Stimulated activated CD4-positive, alpha-beta T cell treated with anti-CD3 and anti-CD28 coated beads, Interleukin-1b, Interleukin-23, amount 100 ng/mL, for 24 hours (primary cell): ENCODE results near the gene OPN1MW.
"Not testable (repeated sequence)": the region's sequence is repeated elsewhere in the genome, so short reads cannot be mapped to it uniquely, and the experiment has no call there.

Experiments used
- DNase-seq, 4 experiments: peaks; one replicate each; pipeline ENCODE4 v3.0.0-alpha.2; 2020; ENCODE audit warnings: low read depth in 4 of 4, low spot score in 1 of 4

OPN1MW gene

DNA sequence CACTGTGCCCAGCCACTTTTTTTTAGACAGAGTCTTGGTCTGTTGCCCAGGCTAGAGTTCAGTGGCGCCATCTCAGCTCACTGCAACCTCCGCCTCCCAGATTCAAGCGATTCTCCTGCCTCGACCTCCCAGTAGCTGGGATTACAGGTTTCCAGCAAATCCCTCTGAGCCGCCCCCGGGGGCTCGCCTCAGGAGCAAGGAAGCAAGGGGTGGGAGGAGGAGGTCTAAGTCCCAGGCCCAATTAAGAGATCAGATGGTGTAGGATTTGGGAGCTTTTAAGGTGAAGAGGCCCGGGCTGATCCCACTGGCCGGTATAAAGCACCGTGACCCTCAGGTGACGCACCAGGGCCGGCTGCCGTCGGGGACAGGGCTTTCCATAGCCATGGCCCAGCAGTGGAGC is at the start of gene OPN1MW:
OPN1MW (plus strand) TSS at position 301 of the 400 bp plus-strand sequence; CDS start at position 383, 82 bp downstream.
- DNase-seq, result not testable (repeated sequence)

DNA sequence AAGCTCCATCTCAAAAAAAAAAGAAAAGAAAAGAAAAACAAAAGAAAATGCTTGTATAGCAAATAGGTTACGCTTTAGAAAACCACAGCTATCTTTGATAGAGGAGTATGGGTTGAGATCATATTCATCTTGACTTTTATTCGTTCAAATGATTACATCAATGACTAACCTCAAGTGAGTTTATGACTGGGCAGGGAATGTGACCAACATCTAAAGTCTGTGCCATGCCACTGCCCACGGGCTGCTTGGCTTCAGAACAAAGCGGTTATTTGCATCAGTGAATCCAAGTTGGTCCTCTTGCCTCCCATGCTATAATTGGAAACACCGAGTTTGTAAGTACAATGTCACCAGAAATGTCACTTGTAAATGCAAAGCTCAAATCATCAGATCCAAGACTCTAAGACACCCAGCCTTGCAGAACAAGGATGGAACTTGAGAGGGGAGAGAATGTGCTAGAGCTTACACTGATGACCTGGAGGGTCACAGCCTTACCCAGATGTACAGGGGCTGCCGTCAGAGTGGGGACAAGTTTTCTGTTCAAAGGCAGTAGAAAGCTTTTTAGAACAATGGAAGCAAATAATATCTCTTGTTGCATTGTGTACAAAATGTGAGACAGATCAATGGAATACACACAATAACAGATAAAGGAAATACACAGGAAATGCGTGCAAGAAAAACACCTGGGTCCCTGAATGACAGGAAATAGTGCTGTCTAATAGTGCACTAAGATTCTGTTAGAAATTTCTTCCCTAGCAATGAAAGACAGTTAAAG is 46.8 kb upstream of the OPN1MW start:
- no peak for DNase-seq

DNA sequence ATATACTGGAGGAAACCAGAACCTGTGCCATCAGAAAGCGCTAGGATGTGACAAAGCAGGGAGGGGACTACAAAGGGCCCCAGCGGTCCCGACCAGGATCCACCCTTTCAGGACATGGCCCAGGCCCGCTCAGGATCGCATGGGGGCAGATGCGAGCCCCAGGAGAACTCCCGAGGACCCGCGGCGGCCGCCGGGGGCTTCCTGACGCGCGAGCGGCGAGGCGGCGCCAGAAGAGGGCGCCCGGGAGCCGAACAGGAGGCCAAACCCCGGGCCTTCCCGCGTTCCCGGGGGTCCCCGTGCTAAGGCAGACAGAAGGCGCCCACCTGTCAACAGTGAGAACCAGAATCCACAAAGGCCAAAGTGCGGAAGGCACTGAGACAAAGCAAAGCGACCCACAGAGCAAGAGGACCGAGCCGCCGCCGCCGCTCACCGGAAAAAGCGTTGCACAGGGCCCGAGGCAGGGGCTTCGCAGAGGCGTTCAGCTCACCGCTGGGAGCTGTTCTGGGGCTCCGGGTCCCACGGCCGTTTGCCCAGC is 45.7 kb upstream of the OPN1MW start:
- peak; percentile 24 to 47 (median 34) for DNase-seq

DNA sequence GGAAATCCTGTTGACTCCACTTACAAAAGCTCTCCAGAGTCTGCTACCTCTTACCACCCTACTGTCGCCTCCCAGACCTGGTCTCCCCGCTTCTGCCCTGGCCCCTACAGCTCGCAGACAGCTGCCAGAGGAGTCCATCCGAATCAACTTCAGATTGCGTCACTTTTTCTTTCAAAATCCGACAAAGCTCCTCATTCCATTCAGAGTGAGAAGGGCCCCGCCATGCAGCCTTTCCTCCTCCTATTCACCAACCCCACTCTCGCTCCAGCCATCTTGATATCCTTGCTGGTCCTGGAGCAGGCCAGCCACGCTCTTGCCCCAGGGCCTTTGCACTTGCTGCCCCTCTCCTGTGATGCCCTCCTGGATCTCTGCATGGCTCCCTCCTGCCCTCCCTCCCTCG is 43.5 kb upstream of the OPN1MW start:
- no peak for DNase-seq

DNA sequence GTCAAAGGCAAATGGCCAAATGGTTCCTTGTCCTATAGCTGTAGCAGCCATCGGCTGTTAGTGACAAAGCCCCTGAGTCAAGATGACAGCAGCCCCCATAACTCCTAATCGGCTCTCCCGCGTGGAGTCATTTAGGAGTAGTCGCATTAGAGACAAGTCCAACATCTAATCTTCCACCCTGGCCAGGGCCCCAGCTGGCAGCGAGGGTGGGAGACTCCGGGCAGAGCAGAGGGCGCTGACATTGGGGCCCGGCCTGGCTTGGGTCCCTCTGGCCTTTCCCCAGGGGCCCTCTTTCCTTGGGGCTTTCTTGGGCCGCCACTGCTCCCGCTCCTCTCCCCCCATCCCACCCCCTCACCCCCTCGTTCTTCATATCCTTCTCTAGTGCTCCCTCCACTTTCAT is 42.2 kb upstream of the OPN1MW start:
- DNase-seq, result no peak

DNA sequence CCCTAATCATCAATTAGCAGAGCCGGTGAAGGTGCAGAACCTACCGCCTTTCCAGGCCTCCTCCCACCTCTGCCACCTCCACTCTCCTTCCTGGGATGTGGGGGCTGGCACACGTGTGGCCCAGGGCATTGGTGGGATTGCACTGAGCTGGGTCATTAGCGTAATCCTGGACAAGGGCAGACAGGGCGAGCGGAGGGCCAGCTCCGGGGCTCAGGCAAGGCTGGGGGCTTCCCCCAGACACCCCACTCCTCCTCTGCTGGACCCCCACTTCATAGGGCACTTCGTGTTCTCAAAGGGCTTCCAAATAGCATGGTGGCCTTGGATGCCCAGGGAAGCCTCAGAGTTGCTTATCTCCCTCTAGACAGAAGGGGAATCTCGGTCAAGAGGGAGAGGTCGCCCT is 41.7 kb upstream of the OPN1MW start:
- no peak for DNase-seq

DNA sequence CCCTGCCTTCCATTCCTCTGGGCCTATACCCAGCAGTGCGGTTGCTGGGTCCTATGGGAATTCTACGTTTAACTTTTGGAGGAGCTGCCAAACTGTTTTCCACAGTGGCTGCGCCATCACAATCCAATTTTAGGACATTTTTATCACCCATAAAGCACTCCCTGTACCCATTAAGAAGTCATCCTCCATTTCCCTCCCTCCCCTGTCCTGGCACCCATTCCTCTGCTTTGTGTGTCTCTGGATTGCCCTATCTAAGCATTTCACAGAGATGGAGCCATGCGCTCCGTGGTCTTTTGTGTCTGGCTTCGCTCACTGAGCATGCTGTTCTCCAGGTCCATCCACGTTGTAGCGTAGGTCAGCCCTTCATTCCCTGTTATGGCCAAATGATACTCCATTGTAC is 40.0 kb upstream of the OPN1MW start:
- no peak for DNase-seq

DNA sequence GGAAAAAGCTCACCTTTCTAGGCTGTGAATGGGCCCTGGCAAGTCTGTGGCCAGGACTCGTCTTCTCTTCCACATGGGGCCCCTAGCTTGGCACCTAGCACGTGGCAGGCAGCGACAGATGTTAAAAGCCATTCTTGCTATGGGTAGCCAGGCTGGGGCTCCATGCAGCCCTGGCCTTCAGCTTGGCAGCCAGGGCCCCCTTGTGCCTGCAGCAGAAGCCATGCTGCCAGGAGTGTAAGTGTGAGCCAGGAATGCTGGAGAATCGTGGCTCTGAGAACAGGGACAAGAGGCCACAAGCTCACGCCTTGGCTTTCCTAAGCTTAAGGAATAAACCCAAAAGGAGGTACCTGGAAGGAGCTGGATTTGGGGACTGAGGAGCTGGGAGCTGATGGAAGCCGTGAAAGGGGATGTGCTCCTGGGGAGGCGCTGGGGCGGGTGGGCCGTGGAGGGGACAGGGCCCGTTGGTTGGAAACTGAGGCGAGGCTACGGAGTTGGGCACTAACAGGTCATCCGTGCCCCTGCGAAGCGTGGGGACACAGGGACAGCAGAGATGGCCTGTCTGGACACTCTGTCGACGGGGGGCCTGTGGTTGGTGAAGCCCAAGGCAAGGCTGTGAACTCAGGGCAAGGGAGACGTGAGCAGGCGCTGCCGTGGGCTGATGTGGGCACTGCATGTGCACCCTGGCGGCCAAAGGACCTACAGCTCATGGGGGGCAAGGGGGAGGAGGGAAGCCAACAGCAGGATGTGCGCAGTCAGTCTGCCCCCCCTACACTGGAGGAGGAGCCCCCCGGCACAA is 39.2 kb upstream of the OPN1MW start:
- DNase-seq, result no peak

DNA sequence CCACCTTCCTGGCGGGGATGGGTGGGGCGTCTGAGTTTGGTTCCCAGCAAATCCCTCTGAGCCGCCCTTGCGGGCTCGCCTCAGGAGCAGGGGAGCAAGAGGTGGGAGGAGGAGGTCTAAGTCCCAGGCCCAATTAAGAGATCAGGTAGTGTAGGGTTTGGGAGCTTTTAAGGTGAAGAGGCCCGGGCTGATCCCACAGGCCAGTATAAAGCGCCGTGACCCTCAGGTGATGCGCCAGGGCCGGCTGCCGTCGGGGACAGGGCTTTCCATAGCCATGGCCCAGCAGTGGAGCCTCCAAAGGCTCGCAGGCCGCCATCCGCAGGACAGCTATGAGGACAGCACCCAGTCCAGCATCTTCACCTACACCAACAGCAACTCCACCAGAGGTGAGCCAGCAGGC is 38.4 kb upstream of the OPN1MW start, which contains the start of gene OPN1LW:
OPN1LW (plus strand) TSS at position 234 of the 400 bp plus-strand sequence; CDS start at position 275, 41 bp downstream.
- DNase-seq, result not testable (repeated sequence)

DNA sequence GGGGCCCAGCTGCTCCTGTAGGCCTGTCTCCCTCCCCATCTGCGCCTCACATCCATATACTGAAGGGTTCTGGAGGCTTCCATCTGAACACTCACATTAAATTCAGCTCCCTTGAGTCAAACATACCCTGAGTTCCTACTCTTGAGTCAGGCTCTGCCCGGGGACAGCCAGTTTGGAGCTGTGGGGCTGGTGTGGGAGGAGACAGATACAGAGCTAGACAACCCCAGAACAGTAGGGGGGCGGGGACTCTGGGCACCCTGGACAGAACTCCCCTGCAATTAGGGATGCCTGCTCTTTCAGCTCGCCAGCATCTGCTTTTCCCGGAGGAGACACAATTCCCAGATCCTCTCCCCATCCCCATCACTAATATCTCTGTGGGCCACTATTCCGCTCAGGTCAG is 31.4 kb upstream of the OPN1MW start:
- not testable (repeated sequence) for DNase-seq

DNA sequence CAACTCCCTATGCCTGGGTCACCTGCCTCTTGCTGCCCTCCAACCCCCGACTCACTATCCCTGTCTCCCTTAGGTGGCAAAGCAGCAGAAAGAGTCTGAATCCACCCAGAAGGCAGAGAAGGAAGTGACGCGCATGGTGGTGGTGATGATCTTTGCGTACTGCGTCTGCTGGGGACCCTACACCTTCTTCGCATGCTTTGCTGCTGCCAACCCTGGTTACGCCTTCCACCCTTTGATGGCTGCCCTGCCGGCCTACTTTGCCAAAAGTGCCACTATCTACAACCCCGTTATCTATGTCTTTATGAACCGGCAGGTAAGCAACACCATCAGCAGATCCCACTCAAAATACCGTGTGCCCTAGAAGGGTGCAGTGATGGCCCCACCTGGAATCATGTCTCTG is 26.2 kb upstream of the OPN1MW start:
- DNase-seq, result not testable (repeated sequence)

DNA sequence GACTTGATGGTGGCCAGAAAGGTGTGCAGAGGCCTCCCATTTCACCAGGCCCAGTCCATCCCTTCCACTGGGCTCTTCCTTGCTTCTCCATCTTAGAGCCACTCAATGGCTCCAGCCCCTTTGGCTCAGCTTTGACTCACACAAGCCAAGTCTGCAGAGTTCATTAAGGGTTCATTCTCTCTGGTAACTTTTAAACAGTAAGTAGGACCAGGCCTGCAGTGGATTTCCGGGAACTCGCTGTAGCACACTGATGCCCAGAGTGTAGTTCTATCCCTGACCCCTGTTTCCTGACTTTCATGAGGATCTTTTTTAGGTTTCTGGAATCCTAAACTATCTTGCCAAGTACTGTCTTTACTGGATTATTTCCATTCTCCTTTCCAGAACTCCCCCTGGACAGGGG is 25.2 kb upstream of the OPN1MW start:
- DNase-seq, result not testable (repeated sequence)

DNA sequence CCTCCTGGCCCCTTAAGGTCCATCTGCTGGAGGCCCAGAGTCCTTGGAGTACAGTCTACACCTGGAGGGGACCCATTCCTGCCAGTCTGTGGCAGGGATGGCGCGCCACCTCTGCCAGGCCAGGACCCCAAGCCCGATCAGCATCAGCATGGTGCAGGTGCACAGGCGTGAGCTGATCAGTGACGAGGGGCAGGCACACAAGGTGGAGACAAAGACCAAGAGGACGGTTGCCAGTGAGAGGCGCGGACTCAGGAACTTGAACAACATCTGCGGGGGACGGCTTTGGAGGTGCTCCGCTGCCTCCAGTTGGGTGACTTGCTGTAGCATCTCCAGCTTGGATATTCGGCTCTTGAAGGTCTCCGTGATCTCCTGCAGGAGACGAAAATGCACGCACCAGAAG is 23.1 kb upstream of the OPN1MW start:
- DNase-seq, result not testable (repeated sequence)

DNA sequence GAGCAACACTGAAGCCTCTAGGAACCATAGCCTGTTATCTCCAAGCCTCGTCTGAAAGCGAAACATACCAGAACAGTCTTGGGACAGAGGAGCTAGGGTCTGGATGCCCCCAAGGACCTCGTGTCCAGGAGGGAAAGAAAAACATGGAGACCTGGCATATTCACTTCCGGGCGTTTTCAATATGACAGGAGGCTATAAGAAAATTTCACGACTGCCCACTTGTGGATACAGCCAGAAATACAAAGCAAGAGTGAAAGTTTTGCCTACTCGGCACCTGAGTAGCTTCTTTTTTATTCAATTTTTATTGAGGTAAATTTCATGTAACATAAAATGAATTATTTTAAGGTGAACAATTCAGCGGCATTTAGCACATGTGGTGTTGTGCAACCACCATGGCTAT is 17.5 kb upstream of the OPN1MW start:
- not testable (repeated sequence) for DNase-seq

DNA sequence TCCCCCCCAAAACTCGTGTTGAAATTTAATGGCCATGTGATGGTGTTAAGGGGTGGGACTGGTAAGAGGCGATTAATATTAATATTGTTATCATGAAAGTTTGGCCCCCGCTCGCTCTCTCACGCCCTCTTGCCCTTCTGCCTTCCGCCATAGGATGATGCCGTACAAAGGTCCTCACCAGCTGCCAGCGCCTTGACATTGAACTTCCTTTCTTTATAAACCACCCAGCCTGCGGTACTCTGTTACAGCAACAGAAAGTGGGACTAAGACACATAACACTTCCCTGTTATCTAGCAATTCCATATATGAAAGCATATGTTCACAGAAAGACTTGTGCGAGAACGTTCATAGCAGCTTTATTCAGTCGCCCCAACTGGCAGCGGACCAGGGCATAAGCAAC is 14.0 kb upstream of the OPN1MW start:
- DNase-seq, result not testable (repeated sequence)

DNA sequence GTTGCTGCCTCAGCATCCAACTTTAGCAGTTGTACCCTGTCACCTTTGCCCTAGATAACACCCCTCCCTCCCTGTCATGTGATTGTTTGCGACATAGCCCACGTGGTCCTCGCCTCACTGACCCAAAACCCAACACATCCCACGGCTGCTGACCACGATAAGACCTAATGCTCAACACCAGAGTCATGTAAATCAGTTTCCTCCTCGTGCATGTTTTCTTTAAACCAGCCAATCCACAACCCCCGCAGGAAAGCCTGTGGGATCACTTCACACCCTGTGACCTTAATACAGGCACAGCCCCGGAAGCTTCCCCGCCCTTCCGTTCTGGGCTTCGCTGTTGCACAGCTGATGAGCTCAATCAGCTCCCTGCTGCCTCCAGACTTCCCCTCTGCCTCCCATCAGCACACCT is 9.9 kb upstream of the OPN1MW start:
- not testable (repeated sequence) for DNase-seq

DNA sequence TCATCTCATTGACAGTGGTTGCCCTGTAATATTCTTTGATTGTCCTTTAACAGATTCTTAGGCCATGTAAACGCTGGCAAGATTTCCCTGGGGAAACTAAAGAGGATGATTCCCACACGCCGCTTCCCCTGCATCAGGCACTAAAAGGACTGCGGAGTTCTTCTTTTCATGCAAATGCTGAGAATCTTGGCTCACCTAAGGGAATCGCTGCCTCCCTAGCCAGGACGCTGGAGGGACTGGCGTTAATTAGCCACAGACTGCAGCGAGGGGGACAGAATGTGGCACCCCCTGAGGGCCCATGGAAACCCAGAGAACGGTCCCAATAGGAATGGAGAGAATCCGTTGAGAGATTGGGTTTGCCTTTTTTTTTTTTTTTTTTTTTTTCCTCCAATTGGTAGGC is 8.0 kb upstream of the OPN1MW start:
- not testable (repeated sequence) for DNase-seq

DNA sequence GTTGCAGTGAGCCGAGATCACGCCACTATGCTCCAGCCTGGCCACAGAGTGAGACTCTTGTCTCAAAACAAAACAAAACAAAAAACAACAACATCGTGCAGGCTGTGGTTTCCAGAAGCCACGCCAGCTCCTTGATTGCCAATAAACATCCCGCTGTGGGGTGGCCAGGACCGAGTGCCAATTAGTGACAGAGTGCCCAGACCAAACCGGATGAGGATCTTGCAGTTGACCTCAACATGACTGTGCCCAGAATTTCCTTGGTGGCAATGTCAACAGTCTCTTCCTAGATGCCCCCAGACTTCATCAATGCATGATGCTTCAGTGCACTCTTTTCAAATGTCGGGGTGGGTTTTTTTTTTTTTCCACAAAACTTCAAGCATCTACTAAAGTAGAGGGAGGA is 1.4 kb downstream of the OPN1MW start:
- not testable (repeated sequence) for DNase-seq

DNA sequence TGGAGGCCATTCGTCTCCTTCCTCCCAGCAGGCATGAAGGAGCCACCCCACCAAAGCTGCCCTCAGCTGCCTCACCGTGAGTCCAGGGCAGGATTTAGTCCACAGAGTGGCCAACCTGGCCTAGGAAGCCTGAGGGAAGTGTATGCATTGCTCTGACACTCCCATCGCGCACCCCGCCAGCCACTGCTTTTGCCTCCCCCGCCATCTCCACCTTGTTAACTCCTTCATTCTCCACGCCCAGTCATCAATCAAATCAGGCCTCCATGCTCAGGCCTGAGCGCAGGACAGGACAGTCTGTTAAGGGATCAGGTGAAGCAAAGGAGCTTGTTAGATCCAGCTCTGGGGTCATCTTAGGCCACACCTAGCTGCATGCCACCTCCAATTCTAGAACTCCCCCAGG is 10.4 kb downstream of the OPN1MW start:
- not testable (repeated sequence) for DNase-seq

DNA sequence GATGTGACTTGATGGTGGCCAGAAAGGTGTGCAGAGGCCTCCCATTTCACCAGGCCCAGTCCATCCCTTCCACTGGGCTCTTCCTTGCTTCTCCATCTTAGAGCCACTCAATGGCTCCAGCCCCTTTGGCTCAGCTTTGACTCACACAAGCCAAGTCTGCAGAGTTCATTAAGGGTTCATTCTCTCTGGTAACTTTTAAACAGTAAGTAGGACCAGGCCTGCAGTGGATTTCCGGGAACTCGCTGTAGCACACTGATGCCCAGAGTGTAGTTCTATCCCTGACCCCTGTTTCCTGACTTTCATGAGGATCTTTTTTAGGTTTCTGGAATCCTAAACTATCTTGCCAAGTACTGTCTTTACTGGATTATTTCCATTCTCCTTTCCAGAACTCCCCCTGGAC is 11.9 kb downstream of the OPN1MW start:
- DNase-seq, result not testable (repeated sequence)

DNA sequence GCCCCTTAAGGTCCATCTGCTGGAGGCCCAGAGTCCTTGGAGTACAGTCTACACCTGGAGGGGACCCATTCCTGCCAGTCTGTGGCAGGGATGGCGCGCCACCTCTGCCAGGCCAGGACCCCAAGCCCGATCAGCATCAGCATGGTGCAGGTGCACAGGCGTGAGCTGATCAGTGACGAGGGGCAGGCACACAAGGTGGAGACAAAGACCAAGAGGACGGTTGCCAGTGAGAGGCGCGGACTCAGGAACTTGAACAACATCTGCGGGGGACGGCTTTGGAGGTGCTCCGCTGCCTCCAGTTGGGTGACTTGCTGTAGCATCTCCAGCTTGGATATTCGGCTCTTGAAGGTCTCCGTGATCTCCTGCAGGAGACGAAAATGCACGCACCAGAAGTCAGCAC is 14.1 kb downstream of the OPN1MW start:
- DNase-seq, result not testable (repeated sequence)
